ENCODE results near the gene CENPV.
"Not testable (repeated sequence)": the region's sequence is repeated elsewhere in the genome, so short reads cannot be mapped to it uniquely, and the experiment has no call there.

CENPV gene

DNA sequence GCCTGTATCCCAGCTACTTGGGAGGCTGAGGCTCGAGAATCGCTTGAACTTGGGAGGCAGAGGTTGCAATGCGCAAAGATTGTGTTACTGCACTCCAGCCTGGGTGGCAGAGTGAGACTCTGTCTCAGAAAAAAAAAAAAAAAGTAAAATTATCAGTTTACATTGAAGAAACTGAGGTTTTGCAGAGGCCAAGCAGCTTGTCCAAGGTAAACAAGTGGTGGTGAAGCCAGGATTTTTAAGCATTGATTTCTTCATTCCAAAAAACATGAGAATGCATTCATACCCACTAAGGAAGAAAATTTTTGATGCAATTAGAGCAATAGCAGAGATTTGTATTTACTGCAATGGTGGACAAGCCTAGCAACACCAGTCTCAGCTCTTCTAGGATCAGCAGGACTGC lies 52.7 kb downstream of the CENPV start:
- DNase-seq (ENCODE audit: low read depth): no peak
- TF ChIP-seq, protein P1, sequence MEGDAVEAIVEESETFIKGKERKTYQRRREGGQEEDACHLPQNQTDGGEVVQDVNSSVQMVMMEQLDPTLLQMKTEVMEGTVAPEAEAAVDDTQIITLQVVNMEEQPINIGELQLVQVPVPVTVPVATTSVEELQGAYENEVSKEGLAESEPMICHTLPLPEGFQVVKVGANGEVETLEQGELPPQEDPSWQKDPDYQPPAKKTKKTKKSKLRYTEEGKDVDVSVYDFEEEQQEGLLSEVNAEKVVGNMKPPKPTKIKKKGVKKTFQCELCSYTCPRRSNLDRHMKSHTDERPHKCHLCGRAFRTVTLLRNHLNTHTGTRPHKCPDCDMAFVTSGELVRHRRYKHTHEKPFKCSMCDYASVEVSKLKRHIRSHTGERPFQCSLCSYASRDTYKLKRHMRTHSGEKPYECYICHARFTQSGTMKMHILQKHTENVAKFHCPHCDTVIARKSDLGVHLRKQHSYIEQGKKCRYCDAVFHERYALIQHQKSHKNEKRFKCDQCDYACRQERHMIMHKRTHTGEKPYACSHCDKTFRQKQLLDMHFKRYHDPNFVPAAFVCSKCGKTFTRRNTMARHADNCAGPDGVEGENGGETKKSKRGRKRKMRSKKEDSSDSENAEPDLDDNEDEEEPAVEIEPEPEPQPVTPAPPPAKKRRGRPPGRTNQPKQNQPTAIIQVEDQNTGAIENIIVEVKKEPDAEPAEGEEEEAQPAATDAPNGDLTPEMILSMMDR (IDR thresholded peaks at IDR 0.05; ENCODE audit: low read length, missing control alignments): no peak
- H3K4me3 ChIP-seq (replicated peaks; ENCODE audit: low read depth, low read length): no peak overlapping the region

DNA sequence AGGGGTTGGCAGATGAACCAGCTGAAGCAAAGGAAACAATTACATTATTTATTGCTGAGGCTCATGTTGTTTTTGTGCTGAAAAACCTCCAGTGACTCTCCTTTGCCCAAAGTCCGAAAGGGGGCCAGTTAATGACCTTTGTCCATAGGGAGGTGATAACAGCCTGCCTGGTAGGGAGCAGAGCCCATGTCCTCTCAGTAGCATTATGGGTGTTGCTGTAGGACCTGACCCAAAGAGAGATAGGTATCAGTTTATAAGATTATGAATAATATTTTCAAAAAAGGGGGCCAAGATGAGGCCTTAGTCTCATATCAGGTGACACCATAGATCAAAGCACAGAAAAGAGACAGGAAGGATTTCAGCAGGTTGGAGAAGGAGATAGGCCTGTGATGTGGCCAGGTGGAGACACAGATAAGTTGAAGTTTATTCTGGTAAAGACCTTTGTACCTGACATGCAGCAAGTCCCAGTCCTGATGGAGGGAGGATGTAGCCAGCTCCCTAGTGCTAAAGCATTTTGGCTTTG lies 55.1 kb downstream of the CENPV start:
- TF ChIP-seq, protein P1 (IDR thresholded peaks at IDR 0.05; ENCODE audit: low read length, missing control alignments): no peak
- H3K4me3 ChIP-seq (replicated peaks; ENCODE audit: low read depth, low read length): no peak overlapping the region
- DNase-seq (ENCODE audit: low read depth): no peak

DNA sequence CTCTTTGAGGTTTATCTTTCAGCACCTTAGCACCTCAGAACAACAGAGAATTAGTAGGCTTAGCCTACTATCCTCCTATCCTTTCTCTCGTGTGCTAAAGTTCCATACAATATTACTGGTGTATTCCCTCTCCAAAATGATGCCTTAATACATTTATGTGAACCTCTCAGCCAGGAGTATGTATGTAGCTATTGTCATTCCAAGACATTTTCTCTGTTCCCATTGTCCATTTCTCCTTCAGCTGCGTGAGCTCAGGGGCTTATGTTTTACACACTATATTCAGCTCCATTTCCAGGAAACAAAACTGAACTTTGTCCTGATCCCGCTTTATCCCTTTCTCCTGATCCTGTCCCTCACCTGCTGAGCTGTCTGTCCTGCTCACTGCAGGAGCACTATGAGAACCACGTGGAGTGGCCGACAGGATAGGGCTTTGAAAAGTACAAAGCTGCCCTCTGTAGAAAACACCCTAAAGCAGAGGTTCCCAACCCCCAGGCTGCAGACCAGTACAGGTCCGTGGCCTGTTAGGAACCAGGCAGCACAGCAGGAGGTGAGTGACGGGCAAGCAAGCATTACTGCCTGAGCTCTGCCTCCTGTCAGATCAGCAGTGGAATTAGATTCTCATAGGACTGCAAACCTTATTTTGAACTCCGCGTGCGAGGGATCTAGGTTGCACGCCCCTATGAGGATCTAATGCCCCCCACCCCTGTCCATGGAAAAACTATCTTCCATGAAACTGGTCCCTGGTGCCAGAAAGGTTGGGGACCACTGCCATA lies 55.7 kb downstream of the CENPV start:
- DNase-seq (ENCODE audit: low read depth): no peak
- TF ChIP-seq, protein P1 (IDR thresholded peaks at IDR 0.05; ENCODE audit: low read length, missing control alignments): no peak
- no peak overlapping the region for H3K4me3 ChIP-seq (replicated peaks; ENCODE audit: low read depth, low read length)

DNA sequence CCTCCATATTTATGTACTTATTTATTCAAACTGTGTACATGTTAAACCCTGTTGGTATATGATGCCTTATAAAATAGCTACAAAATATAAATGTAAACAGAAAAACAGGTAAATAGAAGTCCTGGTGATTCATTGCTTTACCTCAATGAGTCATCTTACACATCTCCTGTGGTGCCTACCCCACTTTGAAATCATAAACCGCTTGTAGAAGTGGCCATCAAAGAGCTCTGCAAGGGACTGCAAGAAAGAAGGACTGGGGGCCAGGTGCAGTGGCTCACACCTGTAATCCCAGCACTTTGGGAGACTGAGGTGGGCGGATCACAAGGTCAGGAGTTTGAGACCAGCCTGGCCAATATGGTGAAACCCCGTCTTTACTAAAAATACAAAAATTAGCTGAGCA lies 57.2 kb downstream of the CENPV start:
- DNase-seq (ENCODE audit: low read depth); H3K4me3 ChIP-seq (replicated peaks; ENCODE audit: low read depth, low read length): not testable (repeated sequence)

DNA sequence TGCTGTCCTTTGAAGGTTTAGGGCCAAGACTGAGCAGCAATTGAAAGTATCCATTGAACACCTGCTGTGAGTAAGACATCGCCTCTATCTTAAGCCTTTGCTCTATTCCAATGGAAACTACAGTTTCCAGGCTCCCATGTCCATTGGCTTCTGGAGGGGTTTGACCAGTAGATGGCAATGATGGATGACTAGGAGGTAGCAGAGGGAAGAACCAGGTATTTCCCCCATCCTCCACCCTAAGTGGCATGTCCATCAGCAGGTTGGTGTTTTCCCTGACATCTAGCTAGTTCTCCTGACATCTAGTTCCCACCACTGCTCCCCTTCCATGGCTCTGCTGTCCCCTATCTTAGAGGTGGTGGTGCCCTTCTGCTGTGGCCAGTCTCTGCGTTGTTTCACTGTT lies 58.7 kb downstream of the CENPV start:
- H3K4me3 ChIP-seq (replicated peaks; ENCODE audit: low read depth, low read length): no peak overlapping the region
- DNase-seq (ENCODE audit: low read depth): no peak
- TF ChIP-seq, protein P1 (IDR thresholded peaks at IDR 0.05; ENCODE audit: low read length, missing control alignments): no peak

DNA sequence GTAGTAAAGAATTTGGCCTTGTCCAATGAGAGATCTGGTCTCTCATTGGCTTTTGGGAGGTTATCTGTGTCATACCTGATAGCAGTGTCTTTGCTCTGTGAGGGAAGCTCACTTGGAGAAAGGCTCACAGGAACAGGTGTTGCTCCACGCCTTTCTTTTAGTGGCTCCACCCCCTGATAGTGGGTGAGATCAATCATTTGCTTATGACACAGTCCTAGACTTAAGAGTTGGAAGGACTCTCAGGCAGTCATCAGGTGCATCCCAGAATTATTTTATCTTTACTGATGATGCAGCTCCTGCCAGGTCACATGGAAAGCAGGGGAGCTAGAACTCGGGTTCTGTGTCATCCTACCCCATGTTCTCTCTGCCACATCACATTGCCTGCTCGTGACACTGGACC lies 59.3 kb downstream of the CENPV start:
- TF ChIP-seq, protein P1 (IDR thresholded peaks at IDR 0.05; ENCODE audit: low read length, missing control alignments): no peak
- DNase-seq (ENCODE audit: low read depth): no peak
- H3K4me3 ChIP-seq (replicated peaks; ENCODE audit: low read depth, low read length): no peak overlapping the region

Data from fibroblast of pulmonary artery (primary cell).